Measurements from ENCODE around the gene SIK3.

The SIK3 gene

GRCh38 chr11:116893906-116894305, 204.3 kb downstream of the SIK3 start:
- DNase-seq (ENCODE audit: low spot score), result no peak

- DNase-seq (ENCODE audit: low spot score), result no peak
Observed at GRCh38 chr11:116893437-116893836, 204.8 kb downstream of the SIK3 start.

DNA sequence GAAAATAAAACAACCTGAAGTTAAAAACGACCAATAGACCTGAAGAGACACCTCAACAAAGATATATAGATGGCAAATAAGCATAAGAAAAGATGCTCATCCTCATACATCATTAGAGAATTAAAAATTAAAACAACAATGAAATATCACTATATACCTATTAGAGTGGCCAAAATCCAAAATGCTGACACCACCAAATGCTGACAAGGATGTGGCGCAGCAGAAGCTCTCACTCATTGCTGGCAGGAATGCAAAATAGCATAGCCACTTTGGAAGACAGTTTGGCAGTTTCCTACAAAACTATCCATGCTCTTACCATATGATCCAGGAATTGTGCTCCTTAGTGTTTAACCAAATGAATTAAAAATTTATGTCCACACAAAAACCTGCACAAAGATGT, 205.9 kb downstream of the SIK3 start:
- DNase-seq (ENCODE audit: low spot score), result no peak

DNA sequence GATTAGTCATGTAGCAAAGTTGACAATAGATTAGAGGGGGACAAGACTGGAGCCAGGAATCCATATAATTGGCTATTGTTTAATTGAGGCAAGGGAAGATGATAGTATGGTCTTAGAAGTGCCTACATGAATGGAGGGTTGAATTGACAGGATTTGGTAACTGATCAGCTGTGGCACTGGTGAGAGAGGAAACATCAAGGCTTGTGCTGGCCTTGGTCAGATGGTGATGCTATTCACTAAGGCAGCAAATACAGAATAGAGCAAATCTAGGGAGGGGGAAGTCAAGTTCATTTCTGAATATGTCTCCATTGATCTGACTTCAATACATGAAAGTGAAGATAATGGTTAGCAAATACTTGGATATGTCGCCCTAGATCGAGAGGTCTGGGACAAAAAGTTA, 206.5 kb downstream of the SIK3 start:
- no peak for DNase-seq (ENCODE audit: low spot score)

DNA sequence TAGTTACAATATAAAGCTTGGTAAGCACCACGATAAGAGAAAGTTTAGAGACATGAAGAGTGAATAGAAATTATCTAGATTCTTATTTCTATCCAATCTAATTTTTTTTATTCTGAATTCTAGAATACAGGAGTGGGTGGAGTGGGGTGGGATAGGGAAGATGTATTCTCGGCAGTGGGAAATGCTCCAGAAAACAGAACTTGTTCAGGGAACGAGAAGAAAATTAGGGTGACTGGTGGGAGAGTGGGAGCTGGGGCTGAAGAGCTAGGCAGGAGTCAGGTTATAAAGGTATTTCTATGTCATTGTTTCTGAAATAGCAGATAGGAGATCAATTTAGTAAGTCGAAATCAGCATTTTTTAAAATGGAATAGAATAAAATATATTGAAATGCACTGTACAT, 207.6 kb downstream of the SIK3 start:
- no peak for DNase-seq (ENCODE audit: low spot score)

- DNase-seq (ENCODE audit: low spot score), result no peak
Observed at GRCh38 chr11:116890193-116890592, 208.0 kb downstream of the SIK3 start.

GRCh38 chr11:116888884-116889549, 209.2 kb downstream of the SIK3 start:
- DNase-seq (ENCODE audit: low spot score), result no peak

DNA sequence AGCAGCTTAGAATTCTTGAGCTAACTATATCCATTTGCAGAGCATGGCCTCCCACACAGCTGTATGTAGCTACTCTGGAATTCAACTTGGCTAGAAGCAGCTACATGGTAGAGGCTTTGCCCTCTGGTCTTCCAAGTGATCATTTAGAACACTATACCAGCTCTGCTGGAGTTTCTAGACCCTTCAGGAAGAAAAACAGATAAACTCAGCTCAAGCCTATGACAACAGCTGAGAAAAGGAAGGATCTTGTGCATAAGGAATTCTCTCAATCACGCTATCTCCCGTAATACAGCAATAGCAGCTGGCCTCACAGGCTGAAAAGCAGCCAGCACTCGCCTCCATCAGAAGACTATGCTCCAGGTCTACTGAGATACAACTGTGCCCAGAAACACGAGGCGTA, 210.2 kb downstream of the SIK3 start:
- no peak for DNase-seq (ENCODE audit: low spot score)

DNA sequence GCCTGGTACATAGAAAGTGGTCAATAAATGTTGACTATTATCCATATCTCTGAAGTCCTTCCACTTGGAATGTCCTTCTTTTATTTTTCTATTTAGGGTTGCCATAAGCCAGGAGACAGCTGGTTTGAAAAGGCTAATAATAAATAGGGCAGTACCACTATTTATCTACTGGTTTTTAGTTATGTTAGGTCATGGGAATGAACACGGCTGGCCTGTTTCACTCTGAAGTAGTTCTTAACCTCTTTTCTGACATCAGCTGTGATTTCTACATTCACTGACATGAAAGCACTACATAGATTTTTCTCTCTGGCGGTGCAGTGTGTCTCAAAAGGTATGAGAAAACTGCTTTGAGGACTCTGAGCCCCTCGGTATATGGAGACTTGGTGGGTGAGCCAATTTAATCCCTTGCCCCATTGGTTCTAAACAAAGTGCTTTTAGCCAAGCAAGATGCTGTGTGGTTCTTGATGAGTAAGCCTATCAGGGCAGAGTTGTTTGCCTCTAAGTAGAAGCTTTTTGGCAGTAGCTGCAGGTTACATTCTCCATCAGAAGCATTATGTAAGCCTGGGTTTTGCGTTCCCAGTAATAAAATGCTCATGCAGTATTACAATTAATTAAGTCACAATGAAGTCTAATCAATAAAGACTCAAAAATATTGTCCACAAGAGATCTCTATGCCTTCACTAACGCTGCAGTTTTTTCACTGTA, 212.1 kb downstream of the SIK3 start:
- no peak for DNase-seq (ENCODE audit: low spot score)

DNA sequence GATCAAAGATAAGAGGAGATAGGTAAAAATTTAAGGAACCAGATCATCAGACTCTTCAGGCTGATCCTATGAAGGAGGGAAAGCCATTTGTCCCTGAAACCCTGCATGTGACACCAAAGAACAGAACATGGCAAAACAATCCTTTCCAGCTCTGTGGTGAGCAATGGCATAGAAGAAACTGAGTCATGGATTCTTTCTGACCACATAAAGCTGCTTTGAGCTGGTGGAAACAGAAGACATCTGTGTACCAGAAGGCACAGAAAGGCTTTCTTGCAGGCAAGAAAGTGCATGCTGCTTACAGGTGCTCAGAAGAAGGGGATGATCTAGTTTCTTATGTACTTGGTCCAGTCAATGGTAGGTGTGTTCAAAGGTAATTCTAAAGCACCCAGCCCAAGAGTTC, 215.8 kb downstream of the SIK3 start:
- no peak for DNase-seq (ENCODE audit: low spot score)

DNA sequence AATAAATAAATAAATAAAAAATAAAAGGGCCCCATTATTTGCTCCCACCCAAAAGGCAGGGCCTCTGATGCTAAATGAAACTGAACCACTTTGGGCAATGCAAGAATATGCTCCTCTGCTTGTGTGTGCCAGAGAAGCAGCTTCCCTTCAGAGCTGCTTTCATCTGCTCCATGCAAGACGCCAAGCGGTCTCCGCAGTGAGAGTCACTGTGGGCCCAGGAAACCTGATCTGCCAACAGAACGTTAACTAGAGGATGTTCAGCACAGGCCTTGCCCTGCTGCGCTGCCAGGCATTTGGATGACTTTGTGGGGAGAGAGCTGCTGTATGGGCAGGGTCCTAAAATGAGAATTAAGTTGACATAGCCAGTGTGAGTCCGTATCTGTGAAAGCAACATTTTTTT, 217.1 kb downstream of the SIK3 start:
- DNase-seq (ENCODE audit: low spot score), result no peak

DNA sequence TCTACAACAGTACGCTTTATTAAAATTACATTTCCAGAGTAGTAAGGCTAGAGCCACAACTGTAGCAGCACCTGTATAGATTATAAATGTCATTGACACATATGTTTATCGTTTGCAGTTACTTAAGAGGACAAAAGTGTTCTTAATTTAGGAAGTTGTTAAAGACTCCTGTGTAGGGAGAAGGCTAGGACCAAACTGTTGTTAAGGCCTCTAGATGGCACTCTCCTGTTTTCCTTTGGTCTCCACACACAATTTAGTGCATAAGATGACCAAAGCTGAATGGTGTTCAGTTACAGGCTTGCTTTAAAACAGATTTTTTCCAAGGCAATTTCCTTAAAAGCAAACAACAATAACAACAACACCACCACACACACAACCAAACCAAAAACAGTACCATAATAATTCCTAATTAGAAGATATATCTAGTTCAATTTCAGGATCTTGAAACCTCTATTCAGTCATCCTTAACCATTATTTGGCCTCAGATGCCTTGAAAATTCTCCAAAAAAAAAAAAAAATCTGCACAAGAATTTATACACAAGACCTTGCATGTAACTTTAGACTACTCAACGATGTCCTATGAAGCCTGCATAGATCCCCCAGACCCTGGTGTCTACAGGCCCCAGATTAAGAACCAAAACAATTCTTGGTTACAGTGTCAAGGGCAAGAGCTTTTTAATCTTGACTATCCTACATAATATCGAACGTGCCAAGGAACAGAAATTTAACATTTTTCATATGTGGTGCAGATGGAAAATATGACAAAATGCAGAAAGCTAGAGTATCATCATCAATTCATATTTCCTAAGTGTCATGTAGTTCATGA, 218.2 kb downstream of the SIK3 start:
- peak; percentile 36 for DNase-seq (ENCODE audit: low spot score)

GRCh38 chr11:116876656-116877055, 221.6 kb downstream of the SIK3 start:
- no peak for DNase-seq (ENCODE audit: low spot score)

- no peak for DNase-seq (ENCODE audit: low spot score)
Observed at GRCh38 chr11:116875194-116875593, 223.0 kb downstream of the SIK3 start.

- DNase-seq (ENCODE audit: low spot score), result no peak
Observed at GRCh38 chr11:116874251-116874650, 224.0 kb downstream of the SIK3 start.

DNA sequence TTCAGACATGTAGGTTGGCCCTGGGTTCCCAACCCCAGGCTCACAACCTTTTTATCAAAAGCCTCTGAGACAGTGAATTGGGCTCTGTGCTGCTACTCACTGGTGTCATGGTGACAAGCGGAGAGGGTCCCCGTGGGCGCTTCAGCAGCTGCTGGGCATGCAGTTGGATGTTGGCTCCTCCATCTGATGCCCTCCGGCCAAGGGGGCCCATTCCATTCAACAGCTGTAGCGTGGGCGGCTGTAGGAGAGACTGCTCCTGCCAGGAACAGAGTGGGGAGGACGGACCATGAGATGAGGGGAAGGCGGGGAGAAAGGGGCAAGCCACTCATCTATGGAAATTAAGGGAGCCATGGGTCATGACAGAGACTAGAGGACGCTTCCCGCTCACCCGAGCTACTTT, 224.8 kb downstream of the SIK3 start:
- no peak for DNase-seq (ENCODE audit: low spot score)

DNA sequence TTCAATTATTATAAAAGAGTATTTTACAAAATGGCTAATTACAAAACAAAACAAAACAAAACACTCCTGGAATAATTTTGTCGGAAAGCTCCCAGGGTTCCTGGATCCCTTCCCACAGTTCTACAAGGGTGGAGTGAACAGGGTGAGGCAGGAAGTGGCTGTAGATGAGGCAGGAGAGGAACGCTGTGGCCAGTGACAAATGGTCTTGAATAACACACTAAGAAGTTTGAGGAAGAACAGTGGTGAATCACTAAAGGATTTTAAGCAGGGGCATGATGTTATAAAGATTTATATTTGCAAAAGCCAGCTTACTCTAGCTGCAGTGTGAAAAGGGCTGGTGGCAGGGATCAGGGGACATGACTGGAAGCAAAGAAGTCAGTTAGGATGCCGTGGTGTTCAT, 227.0 kb downstream of the SIK3 start:
- no peak for DNase-seq (ENCODE audit: low spot score)

- DNase-seq (ENCODE audit: low spot score), result no peak
Observed at GRCh38 chr11:116870054-116870453, 228.2 kb downstream of the SIK3 start.

DNA sequence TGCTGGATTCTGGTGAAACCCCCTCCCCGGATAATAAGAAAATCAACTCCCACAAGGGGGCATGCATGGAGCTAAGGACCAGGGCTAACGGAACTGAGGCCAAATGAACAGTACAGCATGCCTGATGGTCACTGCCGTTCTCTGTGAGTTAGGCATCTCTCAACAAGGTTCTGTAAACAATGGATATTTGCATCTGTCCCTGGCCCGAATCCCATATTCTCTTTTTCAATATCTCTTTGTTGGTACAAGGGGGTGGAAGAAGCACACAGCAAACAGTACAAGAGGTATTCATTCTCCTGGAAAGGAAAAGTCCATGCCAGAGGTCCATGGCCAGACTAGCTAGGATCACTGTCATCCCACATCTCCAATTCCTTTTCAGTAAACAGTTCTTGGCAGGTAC, 228.6 kb downstream of the SIK3 start:
- no peak for DNase-seq (ENCODE audit: low spot score)

DNA sequence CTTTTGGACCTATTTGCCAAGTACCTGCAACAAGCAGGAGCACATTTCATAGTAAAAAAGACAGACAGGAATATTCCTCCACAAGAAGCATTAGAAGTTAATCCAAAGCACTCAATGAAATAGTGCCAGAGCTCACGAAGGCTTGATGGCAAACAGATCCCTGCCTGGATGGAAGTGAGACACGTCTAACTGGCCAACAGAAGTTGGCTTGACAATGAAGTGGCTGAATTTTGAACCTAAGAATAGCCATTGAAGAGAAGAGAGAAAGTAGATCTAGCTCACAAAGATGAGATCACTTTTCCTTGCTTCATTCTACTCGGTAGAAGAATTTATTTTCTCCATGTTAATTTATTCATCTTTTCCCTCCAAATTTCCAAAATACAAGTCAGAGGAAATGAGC, 230.2 kb downstream of the SIK3 start:
- DNase-seq (ENCODE audit: low spot score), result no peak

- DNase-seq (ENCODE audit: low spot score), result no peak
Observed at GRCh38 chr11:116867619-116868018, 230.6 kb downstream of the SIK3 start.

DNA sequence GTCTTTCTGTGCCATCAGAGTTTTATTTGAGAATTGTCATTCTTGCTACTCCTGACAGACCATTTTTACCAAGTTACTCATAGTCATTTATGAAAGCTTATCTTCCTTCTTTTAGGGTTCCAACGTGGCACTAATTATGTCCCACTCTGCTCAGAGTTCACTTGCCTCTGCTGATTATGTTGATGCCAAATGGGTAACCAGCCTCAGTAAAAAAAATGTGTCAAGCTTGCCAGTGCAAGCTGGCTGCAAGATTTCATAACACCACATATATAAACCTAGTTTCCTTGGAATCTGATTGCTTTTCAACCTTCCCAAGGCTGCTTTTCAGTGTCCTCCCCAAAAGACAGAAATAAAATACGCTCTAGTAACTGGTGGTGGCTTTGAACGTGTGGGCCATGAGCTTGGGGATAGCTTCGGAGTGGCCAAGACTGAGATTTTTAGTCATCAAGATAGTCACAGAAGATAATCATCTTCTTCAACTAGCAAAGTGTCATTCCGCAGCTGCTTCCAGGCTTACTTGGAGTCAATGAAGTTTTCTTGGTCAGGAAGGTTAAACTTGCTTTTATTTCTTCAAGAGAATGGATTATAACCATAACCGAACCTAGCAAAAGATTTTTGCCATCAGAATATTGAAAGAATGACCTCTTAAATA, 231.3 kb downstream of the SIK3 start:
- DNase-seq (ENCODE audit: low spot score), result no peak

DNA sequence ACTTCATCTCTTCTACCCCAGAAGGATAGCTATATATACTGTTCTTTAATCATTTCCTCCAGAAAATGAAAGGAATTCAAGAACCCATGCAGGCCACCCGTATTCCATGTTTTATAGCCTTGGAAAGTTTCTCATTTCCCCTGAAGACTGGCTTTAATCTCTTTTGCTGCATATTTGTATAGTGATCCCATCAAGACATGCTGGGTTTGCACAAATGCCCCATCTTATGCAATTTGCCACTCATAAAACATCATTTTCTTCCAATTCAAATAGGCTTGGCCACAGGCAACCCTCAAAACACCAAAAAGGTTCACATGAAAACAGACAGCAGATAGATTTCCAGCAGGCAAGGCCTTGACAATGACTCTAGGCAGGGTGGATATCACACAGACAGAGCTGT, 232.5 kb downstream of the SIK3 start:
- DNase-seq (ENCODE audit: low spot score), result no peak
